IMR-90 (cell line): Measurements from ENCODE around the gene CHRM5. TPM values are rescaled to one million over a fixed set of nuclear protein-coding genes. Genes with fewer than 3 reads are reported as not detected.

Source experiments
- ATAC-seq: fragments of 200-7000 bp; cut with Tn5 transposase; 2 replicates; pipeline ENCODE4 v1.9.1; 2020; ENCODE audit warnings: low read depth, mild to moderate bottlenecking, moderate library complexity
- BruUV-seq: library from RNA; stranded (reverse); fragments of 400-500 nt; replicated peaks from 2 replicates; lab custom pipeline; 2021; lab: Mats Ljungman, UMichigan
- CTCF ChIA-PET: fragments of 300-600 bp; formaldehyde crosslinking; extraction: SDS; loops from one replicate; lab custom pipeline; 2021; ENCODE audit warnings: antibody characterized with exemption; lab: Yijun Ruan, JAX
- POLR2A ChIA-PET: fragments of 300-600 bp; sonication (Branson Sonifier 250); formaldehyde crosslinking; loops from one replicate; lab custom pipeline; 2022; ENCODE audit warnings: antibody characterized with exemption; ENCODE audit not compliant: unreplicated experiment; lab: Charles Lee
- DNase-seq: peaks from one replicate; pipeline ENCODE4 v3.0.0; 2013
- H2AFZ ChIP-seq: replicated peaks from 2 replicates; pipeline ENCODE3; 2013; ENCODE audit warnings: low read length, mild to moderate bottlenecking; ENCODE audit not compliant: poor library complexity
- H2AK5ac ChIP-seq: 2 replicates; pipeline ENCODE4 v1.6.1; 2013; ENCODE audit warnings: low read depth, low read length, inconsistent platforms
- H2AK9ac ChIP-seq: replicated peaks from 2 replicates; pipeline ENCODE3; 2013; ENCODE audit warnings: mild to moderate bottlenecking, low read depth, low read length, moderate library complexity; ENCODE audit not compliant: poor library complexity
- H2BK120ac ChIP-seq: 2 replicates; pipeline ENCODE4 v1.6.1; 2013; ENCODE audit warnings: low read depth, low read length, inconsistent platforms
- H2BK15ac ChIP-seq: 3 replicates; pipeline ENCODE4 v1.6.1; 2013; ENCODE audit warnings: low read depth, low read length, inconsistent platforms
- H2BK20ac ChIP-seq: 2 replicates; pipeline ENCODE4 v1.6.1; 2013; ENCODE audit warnings: low read depth, mild to moderate bottlenecking, inconsistent platforms, low read length, moderate library complexity
- H2BK5ac ChIP-seq: 2 replicates; pipeline ENCODE4 v1.6.1; 2013; ENCODE audit warnings: mild to moderate bottlenecking, low read depth, low read length, inconsistent platforms; ENCODE audit not compliant: poor library complexity, severe bottlenecking
- H3K14ac ChIP-seq: replicated peaks from 2 replicates; pipeline ENCODE4 v1.6.1; 2013; ENCODE audit warnings: low read depth, low read length, inconsistent platforms
- H3K18ac ChIP-seq: 2 replicates; pipeline ENCODE4 v1.6.1; 2013; ENCODE audit warnings: low read depth, low read length, control low read depth
- H3K23ac ChIP-seq: 2 replicates; pipeline ENCODE4 v1.6.1; 2013; ENCODE audit warnings: low read depth, low read length, inconsistent platforms
- H3K27ac ChIP-seq: 2 replicates; pipeline ENCODE4 v1.5.1; 2013; ENCODE audit warnings: mild to moderate bottlenecking, control low read depth, low read length; ENCODE audit not compliant: insufficient read depth
- H3K27me3 ChIP-seq: 2 replicates; pipeline ENCODE4 v1.6.1; 2013; ENCODE audit warnings: low read length; ENCODE audit not compliant: control insufficient read depth, insufficient read depth
- H3K36me3 ChIP-seq: 2 replicates; pipeline ENCODE4 v1.6.1; 2013; ENCODE audit warnings: low read length, mixed read lengths; ENCODE audit not compliant: control insufficient read depth, insufficient read depth
- H3K4ac ChIP-seq: 2 replicates; pipeline ENCODE4 v1.6.1; 2013; ENCODE audit warnings: low read depth, low read length, inconsistent platforms
- H3K4me1 ChIP-seq: 2 replicates; pipeline ENCODE4 v1.6.1; 2013; ENCODE audit warnings: low read length, mixed read lengths; ENCODE audit not compliant: control insufficient read depth, insufficient read depth
- H3K4me2 ChIP-seq: 2 replicates; pipeline ENCODE4 v1.6.1; 2013; ENCODE audit warnings: low read depth, mild to moderate bottlenecking, control low read depth, low read length, moderate library complexity
- H3K4me3 ChIP-seq: 2 replicates; pipeline ENCODE4 v1.5.1; 2013; ENCODE audit warnings: low read depth, mild to moderate bottlenecking, control low read depth, low read length, moderate library complexity; ENCODE audit not compliant: insufficient read depth
- H3K56ac ChIP-seq: 2 replicates; pipeline ENCODE4 v1.6.1; 2013; ENCODE audit warnings: low read length, inconsistent platforms; ENCODE audit not compliant: insufficient read depth; ENCODE audit errors: extremely low read depth
- H3K79me1 ChIP-seq, 2 experiments: 2 replicates each; pipeline ENCODE4 v1.6.1; 2013; ENCODE audit warnings: low read length in 2 of 2, inconsistent platforms in 1 of 2, low read depth in 1 of 2
- H3K9ac ChIP-seq: 2 replicates; pipeline ENCODE4 v1.6.1; 2013; ENCODE audit warnings: low read depth, low read length, control low read depth
- H3K9me1 ChIP-seq: 2 replicates; pipeline ENCODE4 v1.6.1; 2013; ENCODE audit warnings: low read length, inconsistent platforms; ENCODE audit not compliant: insufficient read depth
- H3K9me3 ChIP-seq: 2 replicates; pipeline ENCODE4 v1.6.1; 2013; ENCODE audit warnings: low read length; ENCODE audit not compliant: control insufficient read depth, insufficient read depth
- H4K20me1 ChIP-seq: 2 replicates; pipeline ENCODE4 v1.6.1; 2013; ENCODE audit warnings: low read length, inconsistent platforms; ENCODE audit not compliant: insufficient read depth
- H4K5ac ChIP-seq: 2 replicates; pipeline ENCODE4 v1.6.1; 2013; ENCODE audit warnings: mild to moderate bottlenecking, low read depth, low read length, control low read depth
- H4K8ac ChIP-seq, 2 experiments: 2 replicates each; pipeline ENCODE4 v1.6.1; 2013; ENCODE audit warnings: low read depth in 2 of 2, low read length in 2 of 2, control low read depth in 1 of 2, inconsistent platforms in 1 of 2
- H4K91ac ChIP-seq: 2 replicates; pipeline ENCODE4 v1.6.1; 2013; ENCODE audit warnings: low read depth, low read length, inconsistent platforms; ENCODE audit not compliant: insufficient read depth
- CHD1 ChIP-seq: IDR thresholded peaks from 2 replicates; pipeline ENCODE4 v1.6.1; 2012; ENCODE audit warnings: low read depth, low read length, improper control_type of control experiment
- MAFK ChIP-seq: IDR thresholded peaks from 2 replicates; pipeline ENCODE4 v1.6.1; 2012; ENCODE audit warnings: low read depth, low read length, improper control_type of control experiment
- MAZ ChIP-seq: IDR thresholded peaks from 2 replicates; pipeline ENCODE4 v1.6.1; 2012; ENCODE audit warnings: low read depth, mild to moderate bottlenecking, low read length, improper control_type of control experiment, moderate library complexity, borderline replicate concordance
- NFE2L2 ChIP-seq: fragments of 150-350 bp; IDR thresholded peaks from 2 replicates; pipeline ENCODE4 v1.6.1; 2016; ENCODE audit warnings: low read depth, mild to moderate bottlenecking, low read length
- RAD21 ChIP-seq: IDR thresholded peaks from 2 replicates; pipeline ENCODE4 v1.6.1; 2012; ENCODE audit warnings: low read length, improper control_type of control experiment
- RCOR1 ChIP-seq: IDR thresholded peaks from 2 replicates; pipeline ENCODE4 v1.6.1; 2012; ENCODE audit warnings: mild to moderate bottlenecking, low read length, improper control_type of control experiment; ENCODE audit not compliant: insufficient replicate concordance
- WGBS, 2 experiments: methylation state at CpG; one replicate each; pipeline versions ENCODE4 v1.1.5 to v1.1.7; 2013; ENCODE audit warnings: missing lambda C conversion rate in 2 of 2; ENCODE audit not compliant: insufficient read length in 1 of 2; ENCODE audit errors: extremely low coverage in 2 of 2; 5-methylcytosine and 5-hydroxymethylcytosine counted together
- dilution Hi-C: fragments of 300-500 bp; cut with HindIII; formaldehyde crosslinking; loops from one replicate; pipeline ENCODE4 v1.14.3; 2018; ENCODE audit warnings: low sequenced_read_pairs; ENCODE audit not compliant: unreplicated experiment
- in situ Hi-C: fragments of 300-500 bp; cut with MboI; formaldehyde crosslinking; loops from 3 replicates; pipeline ENCODE4 v1.14.3; 2019; ENCODE audit warnings: low sequenced_read_pairs, inconsistent platforms, mixed read lengths
- intact Hi-C: fragments of 100-400 bp; cut with micrococcal nuclease; formaldehyde crosslinking; loops from 2 replicates; pipeline ENCODE4 v1.10.0; 2022
- polyA plus RNA-seq, 3 experiments: library from polyadenylated mRNA; depleted of rRNA; stranded (reverse); fragments of >200 nt; gene quantifications; 2 replicates each; pipeline ENCODE4 v1.2.3, GENCODE V29; 2012; ENCODE audit warnings: low replicate concordance in 1 of 3
- total RNA-seq: library from RNA; depleted of rRNA; stranded (reverse); fragments of >200 nt; gene quantifications from 2 replicates; pipeline ENCODE4 v1.2.3, GENCODE V29; 2012
- TF ChIP-seq, protein P1 (sequence below): fragments of 150-350 bp; IDR thresholded peaks from 2 replicates; pipeline ENCODE4 v1.6.1; 2017; ENCODE audit warnings: mild to moderate bottlenecking, antibody characterized with exemption, low read length, low read depth
- TF ChIP-seq, protein P2 (sequence below): fragments of 150-350 bp; IDR thresholded peaks from 2 replicates; pipeline ENCODE4 v1.6.1; 2016; ENCODE audit warnings: low read depth, mild to moderate bottlenecking, low read length, moderate library complexity, borderline replicate concordance
- TF ChIP-seq, protein P3 (sequence below): conservative IDR thresholded peaks from 2 replicates; pipeline ENCODE4 v1.5.1; 2012; ENCODE audit warnings: mild to moderate bottlenecking, low read depth, low read length, improper control_type of control experiment

Gene CHRM5
- total and polyA plus RNA-seq, 2 of the 4 experiments (the other 2 are of a cell fraction): under 0.01 to 0.03 TPM

DNA sequence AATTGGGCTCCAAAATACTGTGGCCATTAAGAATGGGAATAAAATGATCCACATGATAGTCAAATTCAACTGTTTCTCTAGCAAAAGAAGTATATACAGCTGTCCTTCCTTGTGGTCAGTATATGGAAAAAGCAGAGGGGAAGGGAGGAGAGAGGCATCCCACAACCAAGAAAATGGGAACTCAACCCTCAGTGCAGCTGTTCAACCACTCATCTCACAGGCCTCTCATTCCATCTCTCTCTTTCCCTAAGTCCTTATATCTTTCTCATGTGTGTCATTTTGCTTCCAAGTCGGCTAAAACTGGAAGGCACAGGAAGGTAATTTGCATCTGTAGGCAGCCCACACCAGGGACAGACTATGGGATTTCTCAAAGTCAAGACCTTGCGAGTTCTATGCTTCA lies 43.2 kb downstream of the CHRM5 start:
- Histone ChIP-seq H2AFZ (no peak overlapping the region), H2AK5ac (no peak overlapping the region), H3K27me3 (no peaks in the 10 kb centered on the region), H3K56ac (no peak overlapping the region), H4K5ac (no peak overlapping the region), H3K23ac (no peak overlapping the region), H3K4ac (no peak overlapping the region), H2BK120ac (no peak overlapping the region), H2BK20ac (no peak overlapping the region), H3K9ac (no peak overlapping the region), H3K4me3 (no peak overlapping the region), H4K91ac (no peak overlapping the region), H3K9me3 (no peaks in the 10 kb centered on the region), H2AK9ac (no peak overlapping the region), H3K36me3 (no peaks in the 10 kb centered on the region), H3K4me2 (no peak overlapping the region), H2BK5ac (no peak overlapping the region), H2BK15ac (no peak overlapping the region), H4K8ac (no peak overlapping the region), H3K79me1 (peaks cover 10 to 17% of the 10 kb centered on the region in 2 experiments), H3K9me1 (no peaks in the 10 kb centered on the region), H3K18ac (no peak overlapping the region), H3K27ac (no peak overlapping the region), H4K20me1 (no peaks in the 10 kb centered on the region), H3K4me1 (no peaks in the 10 kb centered on the region), H3K14ac (no peak overlapping the region)
- no TSS peak for BruUV-seq
- in situ Hi-C loops: no loop called here
- intact Hi-C loops: no loop called here
- dilution Hi-C loops: no loop called here
- DNase-seq: no peak
- 100% methylated on average over 1 of the region's 2 CpGs; no CpG with 5 or more reads in 1 of the 2 experiments for WGBS, 2 experiments
- TF ChIP-seq, protein P1, sequence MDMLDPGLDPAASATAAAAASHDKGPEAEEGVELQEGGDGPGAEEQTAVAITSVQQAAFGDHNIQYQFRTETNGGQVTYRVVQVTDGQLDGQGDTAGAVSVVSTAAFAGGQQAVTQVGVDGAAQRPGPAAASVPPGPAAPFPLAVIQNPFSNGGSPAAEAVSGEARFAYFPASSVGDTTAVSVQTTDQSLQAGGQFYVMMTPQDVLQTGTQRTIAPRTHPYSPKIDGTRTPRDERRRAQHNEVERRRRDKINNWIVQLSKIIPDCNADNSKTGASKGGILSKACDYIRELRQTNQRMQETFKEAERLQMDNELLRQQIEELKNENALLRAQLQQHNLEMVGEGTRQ: no peak
- TF ChIP-seq NFE2L2: no peak
- no peak for TF ChIP-seq CHD1
- TF ChIP-seq MAFK: no peak
- no peak for TF ChIP-seq MAZ
- no peak for TF ChIP-seq RCOR1
- TF ChIP-seq, protein P2, sequence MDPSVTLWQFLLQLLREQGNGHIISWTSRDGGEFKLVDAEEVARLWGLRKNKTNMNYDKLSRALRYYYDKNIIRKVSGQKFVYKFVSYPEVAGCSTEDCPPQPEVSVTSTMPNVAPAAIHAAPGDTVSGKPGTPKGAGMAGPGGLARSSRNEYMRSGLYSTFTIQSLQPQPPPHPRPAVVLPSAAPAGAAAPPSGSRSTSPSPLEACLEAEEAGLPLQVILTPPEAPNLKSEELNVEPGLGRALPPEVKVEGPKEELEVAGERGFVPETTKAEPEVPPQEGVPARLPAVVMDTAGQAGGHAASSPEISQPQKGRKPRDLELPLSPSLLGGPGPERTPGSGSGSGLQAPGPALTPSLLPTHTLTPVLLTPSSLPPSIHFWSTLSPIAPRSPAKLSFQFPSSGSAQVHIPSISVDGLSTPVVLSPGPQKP: no peak
- TF ChIP-seq, protein P3, sequence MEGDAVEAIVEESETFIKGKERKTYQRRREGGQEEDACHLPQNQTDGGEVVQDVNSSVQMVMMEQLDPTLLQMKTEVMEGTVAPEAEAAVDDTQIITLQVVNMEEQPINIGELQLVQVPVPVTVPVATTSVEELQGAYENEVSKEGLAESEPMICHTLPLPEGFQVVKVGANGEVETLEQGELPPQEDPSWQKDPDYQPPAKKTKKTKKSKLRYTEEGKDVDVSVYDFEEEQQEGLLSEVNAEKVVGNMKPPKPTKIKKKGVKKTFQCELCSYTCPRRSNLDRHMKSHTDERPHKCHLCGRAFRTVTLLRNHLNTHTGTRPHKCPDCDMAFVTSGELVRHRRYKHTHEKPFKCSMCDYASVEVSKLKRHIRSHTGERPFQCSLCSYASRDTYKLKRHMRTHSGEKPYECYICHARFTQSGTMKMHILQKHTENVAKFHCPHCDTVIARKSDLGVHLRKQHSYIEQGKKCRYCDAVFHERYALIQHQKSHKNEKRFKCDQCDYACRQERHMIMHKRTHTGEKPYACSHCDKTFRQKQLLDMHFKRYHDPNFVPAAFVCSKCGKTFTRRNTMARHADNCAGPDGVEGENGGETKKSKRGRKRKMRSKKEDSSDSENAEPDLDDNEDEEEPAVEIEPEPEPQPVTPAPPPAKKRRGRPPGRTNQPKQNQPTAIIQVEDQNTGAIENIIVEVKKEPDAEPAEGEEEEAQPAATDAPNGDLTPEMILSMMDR: no peak
- TF ChIP-seq RAD21: no peak
- ATAC-seq: no peak
- ChIA-PET CTCF (no interaction called here), POLR2A (interaction anchor here (0.6 kb wide), 1 partner anchor 862 kb away, joined by 4 read pairs; no protein-coding TSS in a partner anchor)
